Measurements from ENCODE around the gene TRABD.

TRABD gene

DNA sequence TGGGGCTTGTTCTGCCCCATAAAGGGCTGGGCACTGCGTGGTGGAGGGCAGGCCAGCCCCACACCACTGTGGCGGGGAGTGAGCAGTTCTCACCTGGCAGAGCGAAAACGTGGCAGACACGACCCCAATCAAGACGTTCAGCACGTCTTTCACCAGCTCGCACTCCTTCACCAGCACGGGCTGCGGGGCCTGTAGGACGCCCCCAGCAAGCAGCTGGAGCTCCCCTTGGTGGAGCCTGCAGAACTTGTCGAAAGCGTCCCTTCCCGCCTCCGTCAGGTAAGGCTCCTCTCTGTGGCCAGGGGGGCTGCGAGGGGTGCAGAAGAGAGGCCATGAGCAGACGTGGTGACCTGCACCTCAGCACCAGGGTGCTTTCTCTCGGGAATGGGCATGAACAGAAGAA lies 47.5 kb downstream of the TRABD start:
- TF ChIP-seq, protein P1, sequence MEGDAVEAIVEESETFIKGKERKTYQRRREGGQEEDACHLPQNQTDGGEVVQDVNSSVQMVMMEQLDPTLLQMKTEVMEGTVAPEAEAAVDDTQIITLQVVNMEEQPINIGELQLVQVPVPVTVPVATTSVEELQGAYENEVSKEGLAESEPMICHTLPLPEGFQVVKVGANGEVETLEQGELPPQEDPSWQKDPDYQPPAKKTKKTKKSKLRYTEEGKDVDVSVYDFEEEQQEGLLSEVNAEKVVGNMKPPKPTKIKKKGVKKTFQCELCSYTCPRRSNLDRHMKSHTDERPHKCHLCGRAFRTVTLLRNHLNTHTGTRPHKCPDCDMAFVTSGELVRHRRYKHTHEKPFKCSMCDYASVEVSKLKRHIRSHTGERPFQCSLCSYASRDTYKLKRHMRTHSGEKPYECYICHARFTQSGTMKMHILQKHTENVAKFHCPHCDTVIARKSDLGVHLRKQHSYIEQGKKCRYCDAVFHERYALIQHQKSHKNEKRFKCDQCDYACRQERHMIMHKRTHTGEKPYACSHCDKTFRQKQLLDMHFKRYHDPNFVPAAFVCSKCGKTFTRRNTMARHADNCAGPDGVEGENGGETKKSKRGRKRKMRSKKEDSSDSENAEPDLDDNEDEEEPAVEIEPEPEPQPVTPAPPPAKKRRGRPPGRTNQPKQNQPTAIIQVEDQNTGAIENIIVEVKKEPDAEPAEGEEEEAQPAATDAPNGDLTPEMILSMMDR (IDR thresholded peaks at IDR 0.05; ENCODE audit: control insufficient read depth, extremely low read depth, insufficient read depth): no peak
- H3K4me3 ChIP-seq (ENCODE audit: low read depth, low read length): no peak overlapping the region
- no peak for DNase-seq (ENCODE audit: low read depth)

DNA sequence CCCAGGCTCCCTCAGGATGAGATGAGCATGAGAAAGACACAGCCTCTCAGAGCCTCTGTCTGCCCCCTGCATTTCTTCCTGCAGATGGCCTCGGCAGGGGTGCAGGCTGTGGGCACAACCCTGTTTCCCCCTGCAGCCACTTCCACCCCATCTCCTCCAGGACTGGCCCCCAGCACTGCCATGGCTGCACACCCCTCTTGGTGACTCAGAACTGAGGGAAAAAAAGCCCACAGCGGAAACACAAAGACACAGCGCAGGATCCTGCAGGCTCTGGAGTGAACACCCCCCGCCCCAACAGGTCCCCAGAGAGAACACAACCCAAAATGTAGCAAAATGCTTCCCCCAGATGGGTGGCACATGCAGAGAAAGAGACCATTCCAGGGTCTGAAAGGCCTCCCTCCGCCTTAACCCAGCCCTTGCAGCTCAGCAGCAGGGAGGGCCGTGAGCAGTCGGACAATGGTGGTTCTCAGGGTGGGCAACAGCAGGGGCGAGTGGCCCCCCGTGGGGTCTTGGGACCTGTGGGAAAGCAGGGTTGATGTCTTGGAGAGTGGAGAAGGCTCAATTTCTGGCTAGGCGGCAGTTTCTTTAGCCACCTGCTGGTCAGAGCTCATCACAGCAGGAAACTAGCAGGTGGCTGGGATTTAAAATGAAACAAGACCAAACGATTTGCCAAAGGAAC lies 51.2 kb downstream of the TRABD start:
- no peak overlapping the region for H3K4me3 ChIP-seq (ENCODE audit: low read depth, low read length)
- no peak for DNase-seq (ENCODE audit: low read depth)
- TF ChIP-seq, protein P1 (IDR thresholded peaks at IDR 0.05; ENCODE audit: control insufficient read depth, extremely low read depth, insufficient read depth): peak; percentile 55

DNA sequence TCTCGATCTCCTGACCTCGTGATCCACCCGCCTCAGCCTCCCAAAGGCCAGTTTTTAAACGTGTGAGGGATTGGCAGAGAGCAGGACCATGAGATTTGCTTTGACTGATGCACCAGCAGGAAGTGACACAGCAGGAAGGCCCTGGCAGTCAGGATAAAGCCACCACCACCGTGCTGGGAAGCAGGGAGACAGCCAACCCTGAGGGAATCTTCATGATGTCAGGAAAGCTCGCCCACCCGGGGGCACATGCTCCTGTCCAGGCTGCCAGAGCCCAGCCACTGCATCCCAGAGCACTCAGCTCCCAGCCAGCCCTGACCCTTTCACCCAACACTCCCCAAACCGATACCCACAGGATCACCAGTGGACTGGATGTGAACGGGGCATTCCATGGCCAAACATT lies 53.0 kb downstream of the TRABD start:
- TF ChIP-seq, protein P1 (IDR thresholded peaks at IDR 0.05; ENCODE audit: control insufficient read depth, extremely low read depth, insufficient read depth): no peak
- no peak overlapping the region for H3K4me3 ChIP-seq (ENCODE audit: low read depth, low read length)
- no peak for DNase-seq (ENCODE audit: low read depth)

DNA sequence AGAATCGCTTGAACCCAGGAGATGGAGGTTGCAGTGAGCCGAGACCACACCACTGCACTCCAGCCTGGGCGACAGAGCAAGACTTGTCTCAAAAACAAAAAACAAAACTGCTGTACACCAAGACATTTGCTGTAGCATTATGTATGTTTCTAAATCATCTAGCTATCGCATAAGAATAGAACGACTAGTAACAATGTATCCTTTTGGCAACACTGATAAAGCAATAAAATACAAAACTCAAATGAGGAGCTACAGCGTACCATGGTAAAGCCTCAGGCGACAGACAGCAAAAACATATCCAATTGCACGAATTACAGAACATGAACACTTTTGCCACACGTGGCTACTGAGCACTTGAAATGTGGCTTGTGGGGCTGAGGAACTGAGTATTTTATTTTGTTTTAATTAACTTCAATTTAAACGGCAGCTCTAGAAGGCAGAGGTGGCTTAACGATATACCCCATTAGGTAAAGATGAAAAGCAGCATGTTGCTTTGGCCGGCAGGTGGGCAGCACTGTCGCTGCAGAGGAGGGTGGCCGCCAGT lies 56.8 kb downstream of the TRABD start:
- H3K4me3 ChIP-seq (ENCODE audit: low read depth, low read length): peak overlapping the region; percentile 69
- TF ChIP-seq, protein P1 (IDR thresholded peaks at IDR 0.05; ENCODE audit: control insufficient read depth, extremely low read depth, insufficient read depth): no peak
- no peak for DNase-seq (ENCODE audit: low read depth)

DNA sequence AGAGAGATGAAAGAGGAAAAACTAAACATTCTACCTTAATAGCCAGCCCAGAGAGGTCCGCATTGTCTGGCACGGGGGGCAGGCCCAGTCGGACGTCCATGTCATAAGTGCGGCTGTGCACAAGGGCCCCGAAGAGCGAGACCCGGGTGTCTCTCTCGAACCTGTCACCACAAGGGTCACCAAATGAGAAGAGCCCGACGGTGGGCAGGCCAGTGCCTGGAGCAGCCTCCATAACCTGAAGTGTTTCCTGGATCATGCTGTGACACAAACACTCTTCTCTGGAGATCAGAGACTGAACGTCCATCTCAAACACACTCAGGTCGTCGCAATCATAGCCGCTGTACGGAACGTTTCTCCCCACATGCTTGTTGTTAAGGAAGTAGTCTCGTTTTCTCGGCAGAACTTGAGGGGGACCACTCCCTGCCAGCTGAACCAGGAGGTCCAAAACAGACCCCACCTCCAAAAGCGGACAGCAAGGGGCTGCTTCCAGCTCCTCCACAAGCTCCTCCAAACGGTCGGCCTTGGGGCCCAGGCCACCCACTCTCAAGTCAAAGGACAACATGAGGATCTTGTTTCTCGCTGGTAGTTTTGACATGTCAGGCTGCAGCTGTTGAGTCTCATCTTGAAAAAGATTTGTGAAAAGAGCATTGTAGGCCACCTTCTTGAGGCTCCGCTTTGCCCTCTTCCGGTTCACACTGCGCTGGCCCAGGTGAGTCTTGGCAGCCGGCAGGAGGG lies 58.1 kb downstream of the TRABD start:
- peak overlapping the region; percentile 69 for H3K4me3 ChIP-seq (ENCODE audit: low read depth, low read length)
- TF ChIP-seq, protein P1 (IDR thresholded peaks at IDR 0.05; ENCODE audit: control insufficient read depth, extremely low read depth, insufficient read depth): no peak
- no peak for DNase-seq (ENCODE audit: low read depth)

DNA sequence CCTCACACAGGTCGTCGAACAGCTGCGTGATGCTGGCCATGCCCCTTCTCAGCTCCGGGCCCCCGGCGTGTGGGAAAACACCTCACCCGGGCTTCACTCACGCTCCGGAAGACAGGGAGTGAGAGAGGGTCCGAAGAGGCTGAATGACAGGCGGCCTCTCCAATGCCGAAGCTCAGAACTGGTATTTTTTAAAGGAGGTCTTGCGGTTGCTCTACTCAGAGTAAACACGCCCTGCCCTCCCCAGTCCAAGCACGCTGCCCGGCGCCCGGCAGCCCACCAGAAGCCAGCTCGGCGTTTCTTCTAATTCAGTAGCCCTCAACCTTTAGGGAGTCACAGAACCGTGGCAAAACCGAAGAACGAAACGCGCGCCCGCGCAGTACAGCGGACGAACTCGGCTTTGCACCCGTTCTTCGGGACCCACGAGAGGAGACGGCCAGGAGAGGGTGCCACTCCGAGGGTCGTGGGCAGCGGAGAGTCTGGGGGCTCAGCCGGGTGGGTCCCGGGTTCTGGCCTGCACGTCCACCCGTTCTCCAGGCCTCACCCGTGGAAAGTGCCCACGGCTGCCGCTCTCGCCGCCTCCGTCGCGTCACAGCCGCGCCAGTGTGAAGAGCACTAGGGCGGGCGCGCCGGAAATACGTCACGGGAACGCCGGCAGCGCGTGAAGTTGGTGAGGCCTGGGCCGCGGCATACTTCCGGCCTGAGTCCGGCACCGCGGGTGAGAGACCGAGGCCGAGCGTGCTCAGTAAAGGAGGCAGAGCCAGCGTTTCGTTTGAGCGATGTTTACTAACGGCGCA lies 58.9 kb downstream of the TRABD start, which contains the start of gene TUBGCP6:
TSS of gene TUBGCP6 (minus strand) at position 604 of the 794 bp plus-strand sequence. CDS start at position 40, 564 bp downstream.
- peak; percentile 72 for DNase-seq (ENCODE audit: low read depth)
- TF ChIP-seq, protein P1 (IDR thresholded peaks at IDR 0.05; ENCODE audit: control insufficient read depth, extremely low read depth, insufficient read depth): no peak
- H3K4me3 ChIP-seq (ENCODE audit: low read depth, low read length): peak within 1 kb of the TSS; percentile 69
